HG03342 (cell line): Measurements from ENCODE around the gene GRIFIN.

Experiments used
- ATAC-seq: cut with Tn5 transposase; IDR thresholded peaks from one replicate; pipeline ENCODE4 v1.9.1; 2021; ENCODE audit warnings: mild to moderate bottlenecking, moderate library complexity; ENCODE audit not compliant: unreplicated experiment

The GRIFIN gene

DNA sequence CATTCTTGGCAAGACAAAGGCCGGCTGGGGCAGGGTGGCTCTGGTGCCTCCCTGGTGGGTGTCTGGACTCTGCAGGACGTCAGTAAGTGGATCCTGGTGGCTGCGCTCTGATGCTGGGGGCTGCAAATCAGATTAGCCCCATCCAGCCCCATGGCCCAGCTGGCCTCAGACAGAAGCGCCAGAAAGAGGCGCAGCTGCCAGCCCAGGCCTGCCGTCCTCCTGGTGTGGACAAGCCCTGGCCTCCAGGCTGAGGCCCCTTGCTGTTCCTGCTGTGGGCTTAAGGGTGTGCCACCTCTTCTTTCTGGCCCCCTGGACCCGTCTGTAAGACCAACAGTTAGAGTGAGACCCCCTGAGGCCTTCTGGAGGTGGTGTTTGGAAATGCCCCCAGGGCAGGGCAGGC lies 37.5 kb upstream of the GRIFIN start:
- no peak for ATAC-seq

DNA sequence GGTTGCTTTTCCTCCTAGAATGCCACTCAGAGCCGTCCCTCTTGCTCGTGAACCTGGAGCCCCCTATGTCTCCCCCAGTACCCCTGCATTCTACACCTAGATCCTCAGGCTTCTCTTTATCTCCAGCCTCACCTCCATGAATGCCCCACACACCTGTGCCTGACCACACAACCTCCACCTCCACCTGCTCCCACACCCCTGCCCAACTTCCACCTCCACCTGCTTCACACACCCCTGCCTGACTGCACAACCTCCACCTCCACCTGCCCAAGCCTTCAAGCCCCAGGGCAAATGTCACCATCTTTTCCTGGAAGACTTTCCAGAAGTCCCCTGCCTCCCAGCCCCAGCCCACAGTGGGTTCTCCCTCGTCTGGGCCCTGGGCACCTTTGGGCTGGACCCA lies 36.5 kb upstream of the GRIFIN start:
- ATAC-seq: no peak

DNA sequence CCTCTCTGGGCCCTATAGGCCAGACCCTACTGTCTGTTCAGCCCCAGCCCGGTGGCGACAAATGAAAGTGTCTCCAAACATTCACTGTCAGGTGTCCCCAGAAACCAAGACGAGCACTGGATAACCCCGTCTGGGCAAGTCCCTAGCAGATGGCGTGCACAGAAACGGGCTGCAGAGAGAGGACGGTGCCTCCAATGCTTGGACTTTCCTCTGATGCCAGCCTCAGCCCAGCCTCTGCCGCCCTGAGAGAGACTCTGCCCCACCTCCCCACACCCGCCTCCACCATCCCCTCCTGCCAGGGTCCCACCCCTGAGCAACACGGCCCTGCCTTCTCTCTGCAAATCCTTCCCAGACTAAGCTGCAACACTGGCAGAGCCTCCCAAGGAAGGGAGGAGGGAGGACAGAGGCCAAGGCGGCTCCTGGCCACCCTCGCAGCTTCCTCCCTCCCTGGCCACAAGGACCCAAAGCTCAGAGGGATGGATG lies 36.0 kb upstream of the GRIFIN start:
- ATAC-seq: no peak

DNA sequence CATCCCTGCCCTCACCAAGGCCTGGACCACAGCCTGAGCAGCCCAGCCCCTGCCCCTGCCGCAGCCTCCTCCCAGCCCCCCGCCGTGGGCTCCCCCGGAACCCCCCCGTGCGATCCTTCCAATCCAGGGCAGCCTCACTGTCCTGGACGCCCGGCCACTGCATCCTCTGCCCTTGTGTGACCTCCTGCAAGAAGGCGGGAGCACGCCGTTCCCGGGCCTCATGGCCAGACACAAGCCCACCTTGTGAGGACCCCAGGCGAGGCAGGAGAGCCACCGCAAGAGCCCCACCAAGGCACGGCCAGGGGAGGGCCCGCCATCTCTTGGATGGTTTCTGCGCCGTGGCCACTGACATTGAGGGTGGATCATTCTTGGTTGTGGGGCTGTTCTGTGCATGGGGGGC lies 35.6 kb upstream of the GRIFIN start:
- no peak for ATAC-seq

DNA sequence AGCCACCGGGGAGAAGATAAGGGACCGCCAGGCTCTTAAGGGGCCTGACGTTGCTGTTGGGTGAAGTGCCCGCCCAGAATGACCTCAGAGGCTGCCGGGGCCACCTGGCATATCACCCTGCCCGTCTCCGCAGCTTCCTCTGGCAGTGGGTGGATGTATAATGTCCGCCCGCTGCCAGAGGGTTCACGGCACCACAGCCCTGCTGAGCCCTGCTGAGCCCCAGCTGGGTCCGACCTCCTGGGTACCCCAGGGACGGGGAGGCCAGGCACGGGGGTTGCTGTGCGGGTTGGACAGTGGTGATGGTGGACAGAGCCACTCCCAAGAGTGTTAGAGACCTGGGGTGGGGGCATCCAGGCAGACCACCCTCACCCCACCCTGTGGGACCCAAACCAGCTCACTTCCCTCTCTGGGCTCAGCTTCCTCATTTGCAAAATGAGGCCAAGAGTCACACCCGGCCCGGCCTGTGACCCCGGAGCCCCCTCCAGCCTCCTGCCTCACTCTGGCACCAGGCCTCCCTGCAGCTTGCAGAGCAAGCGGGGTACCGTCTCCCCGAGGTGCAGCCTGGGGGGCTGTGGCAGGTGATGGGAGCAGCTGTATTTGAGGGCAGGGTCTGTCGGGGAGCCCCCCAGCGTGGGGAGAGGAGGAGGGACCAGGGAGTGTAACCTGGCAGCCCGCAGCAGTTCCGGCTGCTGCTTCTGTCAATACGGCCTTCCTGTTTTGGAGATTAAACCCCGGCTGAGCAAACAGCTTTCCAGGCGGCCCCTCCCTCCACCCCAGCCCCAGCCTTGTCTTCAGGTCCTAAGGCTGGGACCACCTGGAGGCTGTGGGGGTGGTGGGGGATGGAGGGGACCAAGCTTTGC lies 34.9 kb upstream of the GRIFIN start:
- no peak for ATAC-seq

DNA sequence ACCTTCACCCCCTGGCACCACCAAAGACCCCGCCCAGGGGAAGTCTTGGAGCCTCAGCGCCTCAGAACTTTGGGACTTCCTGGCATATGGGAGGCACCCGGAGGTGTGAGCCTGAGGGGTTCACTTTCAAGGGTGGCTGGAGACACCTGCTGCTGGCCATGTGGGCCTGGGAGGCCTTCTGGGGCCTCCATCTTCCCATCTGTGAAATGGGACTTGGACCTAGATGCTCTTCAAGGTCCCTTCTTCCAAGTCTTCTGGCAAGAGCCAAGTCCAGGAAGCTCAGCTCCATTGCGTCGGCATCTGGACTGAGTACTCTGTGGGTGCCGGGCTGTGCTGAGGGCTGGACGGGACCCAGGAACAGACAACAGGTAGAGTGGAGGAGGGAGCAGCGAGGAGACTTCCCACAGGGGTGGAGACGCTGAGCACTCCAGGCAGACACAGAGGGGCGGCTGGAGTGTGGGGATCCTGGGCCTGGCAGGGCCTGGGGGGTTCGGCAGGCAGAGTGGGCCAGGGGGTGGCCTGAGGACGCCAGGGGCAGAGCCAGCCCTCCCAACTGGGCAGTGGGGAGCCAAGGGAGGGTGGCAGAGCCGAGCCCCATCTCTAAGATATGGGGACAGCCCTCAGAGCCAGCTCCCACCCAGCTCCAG lies 34.1 kb upstream of the GRIFIN start:
- no peak for ATAC-seq

DNA sequence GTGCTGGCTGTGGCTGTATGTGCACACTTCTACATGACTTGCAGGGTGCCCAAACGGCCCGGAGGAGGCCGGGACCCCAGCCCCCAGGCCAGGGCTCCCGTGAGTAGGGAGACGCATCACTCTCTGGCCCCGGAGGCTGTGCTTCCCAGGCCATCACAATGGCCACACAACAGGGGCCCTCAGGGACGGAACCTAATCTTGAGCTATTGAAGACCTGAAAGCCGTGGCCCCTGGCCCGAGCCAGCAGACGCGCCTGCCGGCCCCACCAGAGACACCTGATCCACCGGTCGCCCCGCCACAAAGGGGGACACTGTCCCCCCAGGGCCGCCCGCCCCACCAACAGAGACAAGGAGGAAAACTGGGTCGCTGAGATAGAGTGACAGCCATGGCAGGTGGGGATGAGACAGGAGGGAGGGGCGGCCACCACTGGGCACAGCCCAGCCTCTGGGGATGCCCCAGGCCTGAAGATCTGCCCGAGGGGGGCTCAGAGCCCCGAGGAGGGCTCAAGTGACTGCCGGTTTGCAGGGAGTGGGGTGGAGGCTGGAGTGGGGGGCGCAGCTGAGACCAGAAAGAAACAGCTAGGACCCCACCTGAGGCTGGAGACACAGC lies 33.2 kb upstream of the GRIFIN start:
- ATAC-seq: no peak

DNA sequence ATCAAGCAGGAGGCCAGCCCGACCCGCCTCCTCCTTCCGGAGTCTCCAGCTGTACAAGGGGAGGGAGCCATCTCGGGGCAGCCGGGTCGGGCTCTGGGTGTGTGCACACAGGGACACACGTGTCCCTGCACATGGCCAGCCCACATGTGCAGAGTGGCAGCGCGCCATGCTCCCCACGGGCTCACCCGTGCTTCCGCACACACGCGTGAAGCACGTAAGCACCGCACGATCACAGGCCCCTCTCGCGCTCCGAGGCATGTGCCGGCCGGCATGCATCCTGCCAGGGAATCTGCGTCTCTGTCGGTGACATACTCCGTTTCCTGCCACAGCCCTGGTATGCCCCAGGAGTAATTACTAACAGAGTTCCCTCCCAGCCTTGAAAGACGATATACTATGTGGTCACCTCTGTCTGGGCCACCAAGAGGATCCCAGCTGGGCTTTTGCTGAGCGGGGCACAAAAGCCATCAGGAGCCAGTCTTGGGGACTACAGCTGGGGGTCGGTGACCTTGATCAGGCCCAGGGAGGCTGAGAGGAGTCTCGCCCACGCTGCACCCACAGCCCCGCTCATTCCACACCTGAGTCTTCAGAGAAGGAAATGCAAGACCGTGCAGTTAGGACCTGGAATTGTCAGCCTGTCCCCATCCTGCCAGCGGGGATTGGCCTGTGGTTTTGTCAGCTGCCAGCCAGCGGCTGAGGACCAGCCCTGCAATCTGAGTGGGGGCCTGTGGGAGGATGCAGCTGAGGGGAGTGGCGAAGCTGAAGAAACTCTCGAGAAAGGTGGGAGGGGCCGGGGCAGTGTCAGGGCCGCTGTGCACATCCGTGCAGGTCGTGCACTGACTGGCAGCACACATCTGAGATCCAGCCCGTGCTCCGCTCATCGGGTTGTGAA lies 32.4 kb upstream of the GRIFIN start:
- ATAC-seq: peak; percentile 42

DNA sequence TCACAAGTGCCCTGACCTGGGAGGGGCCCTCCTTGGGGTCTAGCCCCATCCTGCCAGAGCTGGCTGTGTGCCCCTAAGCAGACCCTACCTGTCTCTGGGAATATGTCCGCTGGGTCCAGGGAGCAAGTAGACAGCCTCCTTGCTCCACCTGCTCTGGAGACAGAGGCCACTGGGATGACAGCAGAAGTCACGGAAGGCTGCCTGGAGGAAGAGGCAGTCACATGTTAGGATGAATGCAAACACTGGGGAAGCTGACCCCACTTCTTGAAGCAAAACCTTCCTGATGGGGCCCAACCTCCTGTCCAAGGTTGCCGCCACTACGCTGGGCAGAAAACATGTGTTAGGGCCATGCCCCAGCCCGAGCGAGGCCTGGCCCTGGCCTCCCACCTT lies 31.7 kb upstream of the GRIFIN start:
- ATAC-seq: no peak

DNA sequence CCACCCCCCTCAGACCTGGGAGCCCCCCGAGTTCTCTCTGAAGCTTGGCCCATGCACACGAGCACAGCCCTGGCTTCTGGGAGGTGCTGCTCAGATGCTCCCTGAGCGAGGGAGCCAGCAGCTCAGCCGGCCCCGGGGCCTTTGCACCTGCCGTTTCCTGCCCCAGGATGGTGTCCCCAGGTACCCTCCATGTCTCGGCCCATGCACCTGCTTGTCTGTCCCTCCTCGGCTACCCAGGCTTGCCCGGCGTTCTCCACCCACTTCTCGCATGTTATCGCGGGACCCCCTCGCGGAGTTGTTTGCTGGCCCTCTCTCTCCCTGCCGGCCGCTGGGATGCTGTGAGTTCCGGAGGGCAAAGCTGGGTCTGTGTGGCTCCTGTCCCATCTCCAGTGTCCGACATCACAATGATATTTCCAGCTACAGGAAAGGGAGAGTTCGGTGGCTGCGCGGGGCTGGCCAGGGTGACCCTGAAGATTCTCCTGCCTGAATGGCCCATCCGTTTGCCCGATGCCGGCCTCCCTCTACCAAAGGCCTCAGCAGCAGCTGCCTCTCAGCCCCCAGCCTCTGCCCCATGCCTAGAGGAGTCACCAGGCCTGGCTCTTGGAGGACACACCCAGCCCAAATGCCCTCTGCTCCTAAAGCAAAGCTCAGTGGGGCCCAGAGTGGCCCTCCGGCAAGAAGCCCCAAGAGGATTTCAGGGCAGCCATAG lies 31.2 kb upstream of the GRIFIN start:
- ATAC-seq: no peak

DNA sequence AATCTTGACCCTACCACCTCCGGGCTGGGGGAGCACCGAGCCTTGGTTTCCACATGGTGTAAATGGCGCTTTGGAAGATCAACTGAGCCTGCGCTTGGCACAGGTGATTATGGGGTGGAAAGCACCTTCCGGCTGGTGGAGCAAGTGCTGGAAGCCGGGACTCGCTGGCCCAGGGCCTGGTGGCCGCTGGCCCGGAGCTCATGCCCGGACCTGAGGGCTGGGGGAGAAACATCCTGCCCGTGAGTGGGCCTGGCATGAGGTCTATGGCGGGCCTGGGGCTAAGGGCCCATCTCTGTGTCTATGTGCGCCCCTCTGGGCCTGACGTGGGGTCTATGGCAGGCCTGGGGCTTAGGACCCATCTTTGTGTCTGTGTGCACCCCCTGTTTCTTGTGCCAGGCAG lies 29.2 kb upstream of the GRIFIN start:
- ATAC-seq: no peak

DNA sequence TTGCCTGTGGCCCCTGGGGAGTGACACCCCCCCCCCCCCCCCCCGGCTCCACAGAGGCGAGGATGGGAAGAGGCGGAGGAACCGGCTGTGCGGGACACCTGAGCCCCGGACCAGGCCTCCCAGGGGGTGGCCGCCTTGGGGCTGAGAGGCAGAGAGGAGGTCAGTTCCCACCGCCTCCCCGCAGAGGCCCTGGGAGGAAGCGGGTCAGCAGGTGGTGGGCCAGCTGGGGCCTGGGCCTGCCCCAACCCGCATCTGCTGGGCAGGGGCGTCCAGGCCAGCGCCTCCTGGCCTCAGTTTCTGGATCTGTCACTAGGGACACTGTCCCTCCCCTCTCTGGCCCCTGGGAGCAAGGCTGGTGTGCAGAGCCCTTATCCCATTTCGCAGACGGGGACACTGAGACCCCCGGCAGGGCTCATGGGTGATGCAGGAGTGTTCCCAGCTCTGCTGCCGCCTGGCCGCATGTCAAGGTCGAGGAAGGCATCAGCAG lies 28.7 kb upstream of the GRIFIN start:
- ATAC-seq: no peak

DNA sequence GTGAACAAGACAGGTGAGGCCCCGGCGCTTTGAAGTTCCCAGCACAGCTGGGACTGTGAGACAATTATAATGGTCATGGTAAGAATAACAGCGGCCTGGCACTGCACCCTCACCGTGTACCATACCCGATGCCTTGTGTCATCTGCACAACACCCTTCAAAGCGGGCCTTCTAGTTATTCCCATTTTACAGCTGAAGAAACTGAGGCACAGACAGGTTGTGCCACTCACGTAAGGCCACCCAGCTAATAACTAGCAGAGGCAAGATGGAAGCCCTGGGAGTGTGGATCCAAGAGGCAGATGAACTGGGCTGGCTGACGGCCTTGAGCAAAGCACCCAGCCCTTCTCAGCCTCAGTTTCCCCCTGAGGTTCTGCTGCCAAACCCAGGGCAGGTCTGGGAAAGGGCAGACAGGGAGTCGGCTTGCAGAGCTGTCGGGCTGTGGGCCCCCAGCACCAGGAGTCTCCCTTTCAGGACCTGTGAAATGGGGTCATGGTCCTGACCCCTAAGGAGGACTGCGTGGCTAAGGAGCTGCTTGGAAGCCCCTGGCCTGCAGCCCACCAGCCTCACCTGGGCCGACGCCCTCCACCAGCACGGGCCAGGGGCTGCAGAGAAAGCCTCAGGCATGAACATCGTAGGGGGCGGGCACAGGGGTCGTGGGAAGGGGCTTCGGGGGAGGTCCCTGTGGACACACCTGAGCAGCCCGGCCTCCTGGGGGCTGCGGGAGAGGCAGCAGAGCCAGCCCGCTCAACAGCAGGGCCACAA lies 28.1 kb upstream of the GRIFIN start:
- ATAC-seq: no peak

DNA sequence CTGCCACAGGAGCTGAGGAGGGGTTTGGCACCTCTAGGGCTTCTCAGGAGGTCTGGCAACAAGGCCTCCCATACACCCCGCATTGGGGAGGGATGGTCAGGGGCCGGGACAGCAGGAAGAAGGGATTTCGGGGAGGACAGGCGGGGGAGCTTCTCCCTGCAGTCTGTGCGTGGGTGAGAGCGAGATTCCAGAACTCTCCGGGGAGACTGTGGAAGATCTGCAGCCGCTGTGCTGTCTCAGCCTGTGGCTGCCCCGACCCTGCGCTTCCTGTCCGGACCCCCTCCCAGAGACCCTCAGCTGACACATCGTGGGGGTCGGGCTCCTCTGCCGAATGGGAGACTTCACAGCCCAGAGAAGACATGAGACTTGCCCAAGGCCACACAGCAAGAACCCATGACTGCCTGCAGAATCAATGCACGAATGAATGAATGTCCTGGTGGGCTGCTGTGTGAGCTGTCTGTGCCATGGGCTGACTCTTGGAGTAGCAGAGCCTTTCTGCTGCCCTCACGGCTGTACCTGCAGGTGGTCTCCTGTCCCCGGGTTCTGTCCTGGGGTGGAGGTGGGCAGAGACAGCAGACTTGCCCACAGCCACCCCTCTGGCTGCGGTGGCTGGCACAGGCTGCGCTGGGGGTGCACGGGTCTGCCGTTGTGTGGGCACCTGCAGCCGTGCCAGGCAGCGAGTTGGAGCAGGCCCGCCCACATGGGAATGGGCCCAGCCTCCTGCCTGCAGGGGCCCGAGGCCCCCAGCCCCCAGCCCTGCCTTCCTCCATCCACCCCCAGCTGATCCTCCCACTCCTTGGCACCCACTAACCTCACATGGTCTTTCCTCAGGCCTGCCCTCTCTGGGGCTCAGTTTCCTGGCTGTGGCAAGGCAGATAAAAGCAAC lies 27.1 kb upstream of the GRIFIN start:
- no peak for ATAC-seq

DNA sequence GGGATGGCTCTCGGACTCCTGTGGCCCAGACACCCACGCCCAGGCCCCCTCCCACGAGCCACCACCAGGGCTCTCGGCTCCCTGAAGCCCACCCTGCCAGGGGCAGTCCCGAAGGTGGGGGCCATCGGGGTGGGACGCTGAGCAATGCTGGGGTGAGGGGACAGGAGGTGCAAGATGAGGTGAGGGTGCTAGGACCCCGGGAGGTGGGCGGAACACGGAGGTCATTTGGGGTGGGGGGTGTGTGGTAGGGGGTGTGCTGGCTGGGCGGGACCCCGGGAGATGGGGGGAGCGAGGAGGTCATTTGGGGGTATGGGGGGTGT lies 26.4 kb upstream of the GRIFIN start:
- no peak for ATAC-seq

DNA sequence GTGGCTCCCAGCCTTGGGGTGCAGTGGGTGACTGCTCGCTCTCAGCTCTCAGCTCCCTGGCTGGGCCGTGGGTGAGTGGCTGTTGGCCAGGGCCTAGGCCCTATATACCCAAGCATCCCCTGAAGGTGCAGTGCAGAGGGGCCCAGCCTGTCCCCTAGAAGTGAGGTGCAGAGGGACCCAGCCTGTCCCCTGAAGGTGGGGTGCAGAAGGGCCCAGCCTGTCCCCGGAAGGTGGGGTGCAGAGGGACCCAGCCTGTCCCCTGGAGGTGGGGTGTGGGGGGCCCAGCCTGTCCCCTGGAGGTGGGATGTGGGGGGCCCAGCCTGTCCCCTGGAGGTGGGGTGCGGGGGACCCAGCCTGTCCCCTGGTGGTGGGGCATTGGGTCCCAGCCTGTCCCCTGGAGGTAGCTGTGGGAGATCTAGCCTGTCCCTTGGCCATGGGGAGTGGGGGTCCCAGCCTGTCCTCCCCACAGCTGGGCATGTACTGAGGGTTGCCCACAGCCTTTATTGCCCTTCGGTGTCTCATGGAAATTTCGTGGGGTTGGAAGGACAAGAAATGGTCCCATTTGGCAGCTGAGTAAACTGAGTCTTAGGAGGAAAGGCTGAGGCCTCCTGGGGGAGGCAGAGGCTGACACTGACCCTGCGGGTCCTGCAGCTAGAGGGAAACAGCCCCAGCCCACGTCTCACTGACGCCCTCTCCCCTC lies 25.9 kb upstream of the GRIFIN start:
- no peak for ATAC-seq

DNA sequence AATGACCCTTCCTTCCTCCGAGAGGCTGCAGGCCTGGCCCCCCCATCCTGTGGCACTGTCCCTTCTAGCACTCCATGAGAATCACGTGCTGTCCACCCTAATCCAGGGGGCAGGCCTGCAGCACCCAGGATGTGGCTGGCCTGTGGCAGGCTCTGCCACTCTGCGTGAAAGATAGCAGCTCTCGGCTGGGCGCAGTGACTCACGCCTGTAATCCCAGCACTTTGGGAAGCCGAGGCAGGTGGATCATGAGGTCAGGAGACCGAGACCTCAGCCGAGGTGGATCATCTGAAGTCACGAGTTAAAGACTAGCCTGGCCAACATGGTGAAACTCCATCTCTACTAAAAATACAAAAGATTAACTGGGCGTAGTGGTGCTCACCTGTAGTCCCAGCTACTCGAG lies 24.5 kb upstream of the GRIFIN start:
- ATAC-seq: no peak
